NCI-H510A treated with DMSO at 0.1 percent for 48 hours (cell line): ENCODE results near the gene PHLPP1.

ENCODE experiments used
- DNase-seq: peaks from one replicate; lab custom pipeline; 2025; lab: John Stamatoyannopoulos, UW

The PHLPP1 gene

DNA sequence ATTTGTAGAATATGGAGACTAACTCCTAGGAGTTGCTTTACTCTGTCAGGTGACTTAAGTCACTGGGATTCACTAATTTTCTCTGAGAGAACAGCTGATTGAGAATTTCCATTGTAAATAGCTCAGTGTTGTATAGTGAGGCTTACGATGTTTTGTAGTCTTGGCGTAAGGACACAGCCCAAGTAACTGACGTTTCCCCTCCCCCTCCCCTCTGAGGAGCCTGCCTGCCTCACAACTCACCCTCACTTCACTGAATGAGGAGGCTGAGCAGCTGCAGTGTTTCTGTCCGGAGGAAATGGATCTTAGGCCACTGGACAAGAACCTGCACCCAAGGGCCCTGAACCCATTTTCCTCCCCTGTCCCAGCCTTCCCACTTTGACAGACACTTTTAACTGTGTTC lies 264.6 kb downstream of the PHLPP1 start:
- peak; percentile 69 for DNase-seq

DNA sequence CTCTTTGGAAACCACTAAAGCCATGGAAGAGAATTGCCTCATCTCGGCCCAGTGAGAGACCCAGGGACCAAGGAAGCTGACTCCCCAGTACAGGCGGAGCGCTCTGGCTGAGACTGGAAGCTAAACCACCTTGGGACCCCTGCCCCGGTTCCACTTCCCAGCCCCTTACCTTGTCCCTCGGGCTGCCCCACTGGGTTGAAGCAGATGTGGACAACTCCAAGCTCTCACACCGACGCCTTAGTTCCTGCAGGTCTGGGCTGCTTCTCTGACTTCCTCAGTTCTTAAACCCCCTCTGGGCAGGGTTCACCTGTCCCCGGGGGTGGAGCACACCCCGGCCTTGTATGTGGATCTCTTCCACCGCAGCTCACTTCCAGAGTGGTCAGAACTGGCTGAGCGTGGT lies 266.2 kb downstream of the PHLPP1 start:
- DNase-seq, result no peak

DNA sequence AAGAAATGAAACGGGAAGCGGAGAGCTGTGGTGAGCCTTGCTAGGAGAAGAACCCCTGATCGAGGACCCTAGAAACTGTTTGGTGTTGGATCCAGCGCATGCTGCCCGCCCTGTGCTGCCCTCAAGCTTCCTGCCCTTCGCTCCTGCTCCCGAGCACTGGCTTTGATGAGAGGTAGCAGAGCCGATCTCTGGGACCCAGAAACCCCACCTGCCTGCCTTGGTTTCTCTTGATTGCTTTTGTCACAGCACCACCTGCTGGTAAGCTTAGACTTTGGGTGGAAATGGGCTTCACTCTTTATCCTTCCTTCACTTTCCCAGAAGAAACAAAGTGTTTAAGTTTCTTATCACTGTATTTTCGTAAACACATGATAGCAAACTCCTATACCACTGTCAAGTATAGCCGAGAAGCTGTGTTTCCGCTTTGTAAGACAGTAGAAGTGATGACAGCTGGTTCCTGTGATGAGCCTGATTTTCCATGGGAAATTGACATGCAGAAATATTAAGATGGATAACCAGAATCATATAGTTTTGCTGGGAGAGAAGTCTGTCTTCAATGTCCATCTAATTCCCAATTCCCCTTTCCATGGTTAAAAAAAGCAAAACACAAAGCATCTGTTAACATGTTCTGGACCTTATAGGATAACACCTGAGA lies 267.4 kb downstream of the PHLPP1 start:
- peak; percentile 92 for DNase-seq

DNA sequence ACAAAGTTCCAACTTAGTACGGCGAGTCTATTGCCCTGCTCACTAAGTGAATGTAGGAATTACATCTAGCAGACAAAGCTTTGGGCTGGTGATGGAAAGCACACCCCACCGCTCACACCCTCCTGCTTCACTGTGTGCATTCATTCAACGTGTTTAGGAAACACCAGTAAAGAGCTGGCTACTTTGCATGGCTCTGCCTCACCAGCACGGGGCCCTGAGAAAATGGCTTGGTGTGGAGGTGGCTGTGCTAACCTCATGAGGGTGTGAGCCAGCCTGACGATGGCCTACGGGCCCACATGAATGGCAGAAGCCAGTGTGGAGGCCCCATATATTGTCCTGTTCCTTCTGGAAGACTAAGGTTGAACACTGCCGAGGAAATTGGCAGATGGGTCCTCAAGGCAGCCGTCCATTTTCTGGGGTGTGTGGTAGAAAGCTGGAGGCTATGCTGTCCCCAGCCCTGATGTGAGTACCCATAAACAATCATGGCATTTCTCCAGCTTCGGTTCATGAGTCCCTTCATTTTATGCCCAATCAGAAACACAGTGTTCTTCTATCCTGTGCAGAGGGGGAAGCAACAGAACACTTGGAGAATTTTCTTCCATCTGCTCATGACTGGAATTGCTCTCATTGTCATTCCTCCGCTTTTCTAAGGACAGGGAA lies 269.4 kb downstream of the PHLPP1 start:
- DNase-seq, result no peak

DNA sequence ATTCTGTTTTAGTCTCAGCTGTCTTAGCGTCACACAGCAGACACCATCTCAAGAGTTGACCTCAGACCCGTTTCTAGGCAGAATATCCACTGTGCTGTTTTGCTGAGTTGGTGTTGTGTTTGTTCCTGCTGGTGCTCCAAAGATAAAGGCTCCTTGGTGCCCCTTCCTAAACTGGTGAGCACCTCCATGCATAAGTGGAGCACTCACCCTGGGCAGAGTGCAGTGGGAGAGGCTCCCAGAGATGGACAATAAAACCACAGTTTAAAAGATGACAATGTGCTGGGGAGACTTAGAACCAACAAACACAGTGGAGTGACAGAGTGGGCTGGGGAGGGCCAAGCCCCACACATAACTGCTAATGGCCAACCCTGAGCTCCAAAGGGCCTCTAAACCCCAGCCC lies 271.1 kb downstream of the PHLPP1 start:
- no peak for DNase-seq

DNA sequence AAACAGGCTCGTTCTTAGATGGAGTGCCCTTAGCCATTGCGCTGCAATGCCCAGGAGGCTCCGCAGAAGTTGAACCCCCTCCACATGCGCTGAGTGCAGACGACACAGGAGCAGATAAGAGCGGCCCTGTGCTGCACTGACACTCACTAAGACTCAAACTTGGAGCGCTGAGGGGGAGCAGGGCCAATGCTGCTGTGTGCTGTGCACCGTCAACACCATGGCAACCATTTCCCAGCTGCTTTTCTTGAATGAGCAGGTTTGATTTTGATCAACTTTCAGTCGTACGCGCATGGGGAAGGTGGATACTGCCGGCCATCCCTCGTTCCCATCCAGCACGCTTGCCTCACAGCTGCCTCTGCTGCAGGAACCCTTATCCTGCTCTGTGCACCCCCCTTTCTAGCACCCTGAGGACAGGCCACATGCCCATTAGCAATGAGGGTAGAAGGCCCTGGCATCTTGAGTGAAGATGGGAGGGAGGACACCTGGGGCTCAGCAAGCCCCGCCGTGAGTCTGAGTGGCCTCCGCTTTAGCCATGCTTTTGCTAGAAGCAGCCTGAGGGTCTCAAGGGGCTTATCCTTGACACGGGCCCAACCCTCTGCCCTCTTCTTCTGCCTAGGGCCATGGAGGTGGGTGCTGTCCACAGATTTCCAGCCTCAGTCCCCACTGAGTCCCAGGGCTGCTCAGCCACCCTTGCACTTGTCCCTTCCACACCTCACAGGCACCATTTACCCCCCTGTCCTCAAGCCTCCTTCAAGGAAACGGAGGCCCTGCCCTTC lies 271.9 kb downstream of the PHLPP1 start:
- no peak for DNase-seq

DNA sequence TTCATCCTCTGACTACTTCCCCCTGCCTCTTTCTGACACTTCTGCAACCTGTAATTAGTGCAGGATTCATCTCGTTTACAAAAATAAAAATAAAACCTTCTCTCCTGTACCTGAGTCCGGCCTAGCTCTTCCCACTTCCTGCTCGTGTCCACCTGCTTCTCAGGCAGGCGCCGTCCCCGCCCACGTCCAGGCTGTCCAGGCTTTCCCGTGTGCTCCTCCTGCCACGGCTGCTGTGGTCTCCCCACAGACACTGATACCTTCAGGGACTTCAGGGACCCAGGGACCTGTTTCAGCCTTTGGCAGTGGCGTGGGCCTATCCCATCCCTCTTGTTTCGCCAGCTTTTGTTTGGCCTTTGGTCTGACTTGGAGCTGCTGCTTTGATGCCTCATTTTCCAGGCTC lies 272.5 kb downstream of the PHLPP1 start:
- no peak for DNase-seq

DNA sequence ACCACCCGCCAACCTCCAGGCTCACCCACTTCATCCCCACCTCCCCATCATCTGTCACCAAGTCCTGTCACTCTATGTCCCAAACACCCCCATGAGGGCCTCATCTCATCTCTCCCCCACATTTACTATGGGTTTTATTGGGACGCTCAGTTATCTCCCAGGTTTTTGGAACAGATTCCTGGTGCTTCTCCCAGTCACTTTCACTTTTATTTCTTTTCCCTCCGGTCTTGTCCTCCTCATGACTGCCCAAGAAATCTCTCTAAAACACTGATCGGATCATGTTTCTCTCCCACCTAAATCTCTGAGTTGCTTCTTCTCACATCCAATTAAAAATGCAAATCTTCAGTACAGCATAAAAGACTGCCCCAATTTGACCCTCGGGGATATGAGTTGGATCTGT lies 273.1 kb downstream of the PHLPP1 start:
- no peak for DNase-seq

DNA sequence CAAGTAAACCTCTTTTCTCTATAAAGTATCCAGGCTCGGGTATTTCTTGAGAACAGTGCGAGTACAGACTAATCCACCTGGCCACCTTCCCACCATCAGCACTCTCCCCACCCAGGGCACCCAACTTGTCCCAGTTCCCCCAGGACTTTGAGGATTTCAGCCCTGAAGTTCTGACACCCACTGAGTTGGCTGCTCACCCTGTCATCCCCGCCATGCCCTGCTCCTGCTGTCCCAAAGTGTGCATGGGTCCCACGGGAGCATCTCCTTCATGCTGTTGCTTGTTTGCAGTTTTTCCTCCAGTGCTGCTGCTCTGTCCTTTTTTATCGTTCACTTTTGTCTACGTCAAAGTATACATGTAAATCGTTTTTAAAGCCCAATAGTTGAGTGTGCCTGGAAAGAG lies 273.9 kb downstream of the PHLPP1 start:
- DNase-seq, result no peak

DNA sequence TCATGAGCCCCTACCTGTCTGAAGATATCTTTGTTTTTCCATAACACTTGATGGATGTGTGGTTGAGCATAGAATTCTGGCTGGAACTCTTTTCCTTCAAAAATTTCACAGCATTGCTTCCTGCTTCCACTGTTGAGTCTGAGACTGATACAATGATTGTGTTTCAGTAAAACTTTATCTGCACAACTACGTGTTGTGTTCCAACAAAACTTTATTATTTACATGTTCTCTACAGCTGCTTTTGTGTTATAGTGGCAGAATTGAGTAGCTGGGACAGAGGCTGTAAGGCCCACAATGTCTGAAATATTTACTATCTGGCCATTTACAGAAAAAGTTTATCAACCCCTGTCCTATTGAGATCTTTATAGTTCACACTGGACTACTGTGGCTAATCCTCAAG lies 275.3 kb downstream of the PHLPP1 start:
- no peak for DNase-seq

DNA sequence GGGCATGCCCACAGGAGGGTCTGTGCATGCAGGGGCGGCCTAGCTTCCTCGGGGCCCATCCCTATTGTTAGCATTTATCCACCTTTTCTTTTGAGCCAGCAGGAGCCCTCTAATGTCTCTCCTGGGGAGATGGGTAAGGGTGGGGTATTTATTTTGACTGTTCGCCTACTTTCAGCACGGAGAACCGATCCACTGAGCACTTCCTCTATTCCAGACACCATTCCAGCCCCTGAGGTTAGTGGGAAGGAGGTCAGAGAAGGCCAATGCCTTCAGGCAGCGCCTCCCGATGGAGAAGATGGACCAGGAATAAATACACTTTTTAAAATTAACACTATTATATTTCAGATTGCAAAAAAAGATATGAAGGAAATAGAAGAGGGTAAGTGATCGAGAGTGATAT lies 276.0 kb downstream of the PHLPP1 start:
- no peak for DNase-seq

DNA sequence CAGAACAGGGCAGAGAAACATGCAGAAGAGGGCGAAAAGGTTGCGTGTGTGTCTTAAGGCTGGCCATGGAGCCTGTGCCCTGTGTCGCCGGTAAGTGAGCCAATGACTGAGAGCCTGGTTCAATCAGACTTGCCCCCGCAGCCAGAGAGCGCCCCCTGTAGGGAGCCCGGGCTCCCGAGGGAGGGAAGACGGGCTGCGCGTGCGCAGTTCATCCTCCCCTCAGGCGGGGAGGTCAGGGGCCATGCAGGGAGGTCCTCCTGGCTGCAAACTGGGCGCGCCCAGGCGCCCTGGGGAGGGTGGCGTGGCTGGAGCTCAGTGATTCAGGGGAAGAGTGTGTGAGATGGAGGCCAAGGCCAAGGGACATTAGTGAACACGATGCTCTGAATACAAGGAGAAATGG lies 276.6 kb downstream of the PHLPP1 start:
- DNase-seq, result no peak

DNA sequence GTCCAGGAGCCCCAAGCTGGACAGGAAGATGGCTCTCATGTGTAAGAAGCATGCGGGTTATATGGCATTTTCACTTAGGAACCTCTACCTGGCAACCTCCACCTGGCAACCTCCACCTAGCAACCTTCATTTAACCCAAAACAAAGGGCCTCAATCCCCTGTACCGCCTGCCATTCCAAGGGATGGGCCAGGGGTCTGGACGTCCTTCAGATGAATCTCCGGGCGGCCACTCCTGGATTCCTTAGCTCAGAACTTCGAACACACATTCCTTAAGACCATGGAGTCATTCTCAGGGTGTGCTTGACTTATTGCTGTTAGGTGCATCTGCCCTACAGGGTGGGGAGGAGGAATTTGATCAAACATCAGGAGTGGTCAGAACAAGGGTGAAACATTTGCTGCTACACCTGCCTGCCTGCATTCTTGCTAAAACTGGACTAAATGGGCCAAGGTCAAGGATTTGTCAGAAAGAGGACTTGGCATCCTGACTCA lies 277.6 kb downstream of the PHLPP1 start:
- no peak for DNase-seq

DNA sequence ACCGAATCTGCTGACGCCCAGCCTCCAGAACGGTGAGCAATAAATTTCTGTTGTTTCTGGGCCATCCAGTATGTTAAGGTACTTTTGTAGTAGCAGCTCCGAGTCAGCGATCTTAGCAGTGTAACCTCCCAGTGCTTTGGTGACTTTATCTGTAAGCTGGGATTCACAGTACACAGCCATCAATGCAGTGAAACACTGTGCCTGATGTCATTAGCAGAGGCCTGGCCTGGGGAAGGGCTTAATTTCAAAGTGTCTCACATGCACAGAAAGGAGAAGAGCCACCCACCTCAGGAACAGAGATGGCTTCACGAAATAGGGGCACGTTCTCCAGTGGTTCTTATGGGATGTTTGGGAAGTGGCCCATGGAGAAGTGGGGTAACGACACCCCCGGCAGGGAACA lies 281.2 kb downstream of the PHLPP1 start:
- DNase-seq, result no peak

DNA sequence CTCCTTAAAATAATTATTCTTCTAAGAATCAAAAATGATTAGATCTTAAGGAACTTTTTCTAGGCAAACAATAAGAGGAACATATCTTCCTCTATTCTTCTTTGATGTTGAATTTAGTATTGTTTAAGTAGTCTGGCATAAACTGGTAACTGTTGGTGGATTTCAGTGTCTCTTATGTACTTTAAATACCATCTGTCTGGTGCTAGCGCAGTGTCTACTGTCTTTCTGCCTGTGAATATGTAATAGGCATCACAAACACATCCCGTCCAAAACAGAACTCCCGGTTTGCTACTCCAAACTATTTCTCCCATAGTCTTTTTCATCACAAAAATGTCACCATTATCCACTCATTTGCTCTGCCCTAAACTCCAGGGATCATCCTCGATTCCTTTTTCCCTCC lies 281.7 kb downstream of the PHLPP1 start:
- DNase-seq, result no peak

DNA sequence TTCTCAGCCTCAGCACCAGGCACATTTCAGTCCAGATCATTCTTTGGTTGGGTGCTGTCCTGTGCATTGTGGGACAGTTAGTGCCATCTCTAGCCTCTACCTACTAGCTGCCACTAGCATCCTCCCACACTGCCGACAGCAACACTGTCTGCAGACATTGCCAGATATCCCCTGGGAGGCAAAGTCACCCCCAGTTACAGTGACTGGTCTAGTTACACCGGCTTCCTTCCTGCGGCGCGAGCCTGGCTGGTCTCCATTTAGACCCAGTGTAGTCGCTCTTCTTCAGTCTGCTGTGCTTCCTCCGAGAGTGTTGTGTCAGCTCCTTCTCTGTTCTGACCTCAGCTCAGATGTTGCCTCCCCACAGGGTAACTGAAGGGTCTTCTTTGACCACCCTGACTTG lies 283.1 kb downstream of the PHLPP1 start:
- DNase-seq, result no peak

DNA sequence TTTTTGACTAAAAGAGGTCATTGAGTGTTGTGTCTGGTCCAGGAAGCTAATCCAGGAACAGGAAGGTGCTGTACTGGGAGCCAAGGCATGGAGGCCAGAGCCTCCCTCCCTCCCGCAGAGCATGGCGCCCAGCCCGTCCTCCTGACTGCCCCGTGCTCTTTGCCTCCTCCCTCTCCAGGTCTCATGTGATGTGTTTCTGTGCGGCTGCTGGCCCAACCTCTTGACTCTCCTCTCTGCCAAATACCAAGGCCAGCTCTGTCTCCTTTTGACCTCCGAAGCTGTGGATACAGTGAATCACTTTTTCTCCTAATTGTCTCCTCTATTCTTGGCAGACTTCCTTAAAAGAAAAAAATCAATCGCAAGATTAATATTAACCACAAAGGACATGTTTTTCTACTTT lies 284.1 kb downstream of the PHLPP1 start:
- DNase-seq, result no peak

DNA sequence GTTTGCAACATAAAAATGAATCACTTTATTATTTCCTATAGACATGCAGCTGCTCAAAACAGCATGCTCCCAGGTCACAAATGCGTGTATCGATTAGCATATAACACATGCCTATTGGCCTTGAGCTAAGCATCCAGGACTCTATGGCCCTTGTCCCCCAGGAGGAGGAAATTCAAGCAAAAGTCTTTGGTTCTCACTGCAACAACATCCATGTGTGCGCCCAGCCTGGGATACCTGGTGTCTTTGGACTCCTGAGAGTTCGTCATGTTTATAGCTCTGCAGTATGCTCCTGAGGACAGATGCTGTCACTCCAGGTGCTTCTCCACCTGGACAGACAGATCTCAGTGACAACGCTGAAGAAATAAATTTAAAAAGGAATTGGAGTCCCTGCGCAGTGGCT lies 284.6 kb downstream of the PHLPP1 start:
- DNase-seq, result no peak

DNA sequence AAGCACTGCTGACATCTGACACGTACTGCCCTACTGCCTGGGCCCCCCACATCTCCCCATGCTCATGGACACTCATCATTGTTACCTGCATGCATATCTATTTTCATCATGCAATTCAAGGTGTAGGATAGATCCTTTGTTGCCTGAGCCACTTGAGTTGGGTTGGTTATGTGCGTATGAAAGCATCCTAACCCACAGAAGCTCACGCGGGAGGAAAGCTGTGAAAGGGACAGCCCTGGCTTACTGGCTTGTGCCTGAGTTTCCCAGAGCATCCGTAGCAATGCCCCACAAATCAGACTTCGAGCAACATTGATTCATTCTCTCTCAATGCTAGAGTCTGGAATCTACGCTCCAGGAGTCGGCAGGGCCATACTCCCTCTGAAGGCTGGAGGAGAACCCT lies 285.5 kb downstream of the PHLPP1 start:
- no peak for DNase-seq

DNA sequence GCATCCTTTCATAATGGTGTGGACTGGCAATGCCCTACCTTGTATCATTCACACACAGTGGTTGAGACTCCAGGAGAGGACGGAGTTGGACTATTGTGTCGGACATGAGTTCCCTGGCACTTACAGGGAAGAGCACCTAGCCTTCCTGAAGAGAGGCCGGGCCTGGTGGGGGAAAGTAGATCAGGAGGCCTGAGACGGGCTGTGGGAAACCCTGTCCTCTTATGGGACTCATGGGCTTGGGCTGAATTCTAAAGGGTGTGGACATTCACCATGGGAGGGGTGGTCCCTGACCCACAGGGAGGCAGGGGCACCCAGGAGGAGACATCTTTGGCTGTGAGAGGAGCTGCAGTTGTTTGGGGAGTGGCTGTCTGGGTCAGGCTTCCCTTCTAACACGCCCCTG lies 286.5 kb downstream of the PHLPP1 start:
- no peak for DNase-seq

DNA sequence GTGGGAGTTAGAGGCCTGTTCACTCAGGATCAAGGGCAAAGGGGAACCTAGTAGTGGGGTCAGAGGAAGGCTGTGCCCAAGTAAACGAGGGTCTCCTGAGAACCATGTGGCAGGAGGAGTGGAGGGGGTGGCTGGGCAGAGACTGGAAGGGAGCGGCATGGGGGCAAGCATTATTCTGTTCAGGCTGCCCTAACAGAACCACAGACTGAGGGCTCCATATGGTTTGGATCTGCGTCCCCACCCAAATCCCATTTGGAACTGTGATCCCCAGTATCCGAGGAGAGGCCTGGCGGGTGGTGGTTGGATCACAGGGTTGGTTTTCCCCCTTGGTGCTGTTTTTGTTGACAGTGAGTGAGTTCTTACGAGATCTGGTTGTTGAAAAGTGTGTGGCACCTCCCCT lies 287.0 kb downstream of the PHLPP1 start:
- no peak for DNase-seq

DNA sequence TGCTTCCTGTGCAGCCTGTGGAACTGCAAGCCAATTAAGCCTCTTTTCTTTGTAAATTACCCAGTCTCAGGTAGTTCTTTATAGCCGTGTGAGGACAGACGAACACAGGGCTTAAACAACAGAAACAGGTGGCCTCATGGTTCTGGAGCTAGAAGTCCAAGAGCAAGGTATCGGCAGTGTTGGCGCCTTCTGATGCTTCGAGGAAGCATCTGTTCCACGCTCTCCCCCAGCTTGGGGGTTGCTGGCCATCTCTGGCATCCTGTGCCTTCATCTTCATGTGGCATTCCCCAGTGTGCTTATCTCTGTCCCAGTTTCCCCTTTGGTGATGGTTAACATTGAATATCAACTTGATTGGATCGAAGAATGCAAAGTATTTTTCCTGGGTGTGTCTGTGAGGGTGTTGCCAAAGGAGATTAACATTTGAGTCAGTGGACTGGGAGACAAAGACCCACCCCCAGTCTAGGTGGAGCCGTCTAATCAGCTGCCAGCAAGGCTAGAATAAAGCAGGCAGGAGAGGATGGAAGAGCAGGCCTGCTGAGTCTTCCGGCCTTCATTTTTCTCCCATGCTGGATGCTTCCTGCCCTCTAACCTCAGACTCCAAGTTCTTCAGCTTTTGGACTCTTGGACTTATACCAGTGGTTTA lies 287.6 kb downstream of the PHLPP1 start:
- DNase-seq, result no peak

DNA sequence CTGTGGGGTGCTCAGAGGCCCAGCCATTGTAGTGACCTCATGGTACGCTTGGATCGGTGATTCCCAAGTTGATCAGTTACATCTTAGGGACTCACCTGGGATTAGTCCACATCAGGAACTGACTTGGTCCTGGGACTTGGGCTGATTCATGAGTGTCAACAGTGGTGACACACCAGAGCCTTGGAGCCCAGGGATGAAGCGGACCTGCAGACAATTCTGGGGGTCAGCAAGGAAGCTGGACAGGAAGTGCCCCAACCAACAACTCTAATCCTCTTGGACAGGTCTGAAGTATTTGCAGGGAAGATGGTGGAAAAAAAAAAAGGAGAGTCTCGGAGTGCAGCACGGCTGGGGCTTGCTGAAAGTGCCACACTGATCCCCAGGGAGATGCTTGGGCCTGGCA lies 288.6 kb downstream of the PHLPP1 start:
- no peak for DNase-seq
